Measurements from ENCODE around the gene MPRIP.

Gene MPRIP

DNA sequence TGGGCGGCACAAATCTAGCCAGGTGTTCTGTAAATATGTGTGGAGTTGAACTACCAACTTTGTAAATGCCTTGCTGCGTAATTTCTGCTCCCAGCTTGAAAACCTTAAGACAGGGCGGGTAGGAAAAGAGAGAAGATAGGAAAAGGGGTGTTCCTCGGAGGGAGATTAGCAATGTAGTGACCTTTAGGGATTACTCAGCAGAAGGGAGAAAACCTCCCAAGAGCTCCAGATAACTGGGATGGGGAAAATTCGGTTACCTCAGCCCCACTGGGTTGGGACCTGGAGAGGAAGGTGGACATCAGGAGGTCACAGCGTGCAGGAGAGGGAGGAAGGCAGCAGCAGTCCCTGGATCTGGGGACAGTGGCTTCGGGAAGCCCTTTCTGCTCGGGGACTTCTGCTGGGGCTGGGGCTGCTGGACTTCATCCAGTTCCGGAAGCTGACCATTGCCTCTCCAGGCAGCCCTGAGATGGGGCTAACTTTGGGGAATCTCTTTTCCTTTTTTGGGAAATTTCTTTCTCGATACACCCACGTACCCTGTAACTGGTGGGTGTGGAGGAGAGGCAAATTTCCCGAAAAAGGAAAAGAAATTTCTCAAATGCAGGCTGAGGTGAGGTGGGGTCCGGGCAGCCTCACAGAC is 39.2 kb downstream of the MPRIP start:
- no peak for DNase-seq (ENCODE audit: low read depth)
- in situ Hi-C loops (cut with HindIII; ENCODE audit: low sequenced_read_pairs) = loop anchor here (25.0 kb wide), 1 partner anchor 194 kb away; no protein-coding TSS in a partner anchor
- no peak overlapping the region for H3K4me3 ChIP-seq (ENCODE audit: low read depth, low read length)
- TF ChIP-seq, protein P1, sequence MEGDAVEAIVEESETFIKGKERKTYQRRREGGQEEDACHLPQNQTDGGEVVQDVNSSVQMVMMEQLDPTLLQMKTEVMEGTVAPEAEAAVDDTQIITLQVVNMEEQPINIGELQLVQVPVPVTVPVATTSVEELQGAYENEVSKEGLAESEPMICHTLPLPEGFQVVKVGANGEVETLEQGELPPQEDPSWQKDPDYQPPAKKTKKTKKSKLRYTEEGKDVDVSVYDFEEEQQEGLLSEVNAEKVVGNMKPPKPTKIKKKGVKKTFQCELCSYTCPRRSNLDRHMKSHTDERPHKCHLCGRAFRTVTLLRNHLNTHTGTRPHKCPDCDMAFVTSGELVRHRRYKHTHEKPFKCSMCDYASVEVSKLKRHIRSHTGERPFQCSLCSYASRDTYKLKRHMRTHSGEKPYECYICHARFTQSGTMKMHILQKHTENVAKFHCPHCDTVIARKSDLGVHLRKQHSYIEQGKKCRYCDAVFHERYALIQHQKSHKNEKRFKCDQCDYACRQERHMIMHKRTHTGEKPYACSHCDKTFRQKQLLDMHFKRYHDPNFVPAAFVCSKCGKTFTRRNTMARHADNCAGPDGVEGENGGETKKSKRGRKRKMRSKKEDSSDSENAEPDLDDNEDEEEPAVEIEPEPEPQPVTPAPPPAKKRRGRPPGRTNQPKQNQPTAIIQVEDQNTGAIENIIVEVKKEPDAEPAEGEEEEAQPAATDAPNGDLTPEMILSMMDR (IDR thresholded peaks at IDR 0.05; ENCODE audit: low read depth, low read length, missing control alignments) = no peak

DNA sequence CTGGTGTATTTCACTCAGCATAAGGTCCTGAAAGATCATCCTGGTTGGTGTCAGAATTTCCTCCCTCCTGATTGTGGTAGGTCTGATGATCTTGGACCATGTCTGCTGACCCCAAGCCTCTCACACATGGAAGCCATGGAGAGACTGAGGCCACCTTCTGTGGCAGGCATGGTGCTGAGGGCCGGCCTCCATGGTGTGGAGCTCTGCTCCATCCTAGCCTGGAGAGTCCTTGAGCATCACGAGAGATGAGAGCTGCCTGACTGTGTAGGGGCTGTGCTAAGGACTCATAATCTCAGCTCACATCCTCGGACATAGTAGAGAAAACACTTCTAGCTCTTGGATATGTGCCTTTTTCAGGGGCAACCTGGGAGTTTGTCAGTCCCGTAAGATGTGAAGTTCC is 40.6 kb downstream of the MPRIP start:
- TF ChIP-seq, protein P1 (IDR thresholded peaks at IDR 0.05; ENCODE audit: low read depth, low read length, missing control alignments) = no peak
- no peak overlapping the region for H3K4me3 ChIP-seq (ENCODE audit: low read depth, low read length)
- in situ Hi-C loops (cut with HindIII; ENCODE audit: low sequenced_read_pairs) = loop anchor here (25.0 kb wide), 1 partner anchor 196 kb away; no protein-coding TSS in a partner anchor
- DNase-seq (ENCODE audit: low read depth) = no peak

DNA sequence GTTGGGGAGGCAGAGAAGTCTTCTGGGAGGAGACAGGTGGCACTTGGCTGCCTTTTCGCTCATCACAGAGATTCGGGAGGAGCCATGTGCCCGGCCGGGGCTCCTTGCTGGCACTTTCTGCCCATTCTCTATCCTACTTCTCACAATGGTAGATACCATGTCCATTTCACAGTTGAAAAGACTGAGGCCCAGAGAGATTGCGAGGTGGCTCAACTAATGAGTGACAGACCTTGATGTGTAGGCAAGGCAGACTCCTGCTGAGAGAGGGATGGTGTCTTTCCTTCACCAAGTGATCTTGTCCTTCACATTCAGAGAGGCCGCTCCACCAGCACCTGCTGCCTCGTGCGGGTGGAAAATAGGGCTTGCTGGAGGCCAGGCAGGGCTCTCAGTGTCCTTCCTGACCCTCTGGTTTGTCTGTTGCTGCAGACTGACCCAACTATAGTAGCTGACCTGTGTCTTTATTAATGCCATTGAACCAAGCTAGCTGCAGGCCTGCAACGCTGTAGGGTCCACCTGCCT is 42.1 kb downstream of the MPRIP start:
- TF ChIP-seq, protein P1 (IDR thresholded peaks at IDR 0.05; ENCODE audit: low read depth, low read length, missing control alignments) = no peak
- DNase-seq (ENCODE audit: low read depth) = no peak
- in situ Hi-C loops (cut with HindIII; ENCODE audit: low sequenced_read_pairs) = loop anchor here (25.0 kb wide), 1 partner anchor 197 kb away; no protein-coding TSS in a partner anchor
- H3K4me3 ChIP-seq (ENCODE audit: low read depth, low read length) = no peak overlapping the region

DNA sequence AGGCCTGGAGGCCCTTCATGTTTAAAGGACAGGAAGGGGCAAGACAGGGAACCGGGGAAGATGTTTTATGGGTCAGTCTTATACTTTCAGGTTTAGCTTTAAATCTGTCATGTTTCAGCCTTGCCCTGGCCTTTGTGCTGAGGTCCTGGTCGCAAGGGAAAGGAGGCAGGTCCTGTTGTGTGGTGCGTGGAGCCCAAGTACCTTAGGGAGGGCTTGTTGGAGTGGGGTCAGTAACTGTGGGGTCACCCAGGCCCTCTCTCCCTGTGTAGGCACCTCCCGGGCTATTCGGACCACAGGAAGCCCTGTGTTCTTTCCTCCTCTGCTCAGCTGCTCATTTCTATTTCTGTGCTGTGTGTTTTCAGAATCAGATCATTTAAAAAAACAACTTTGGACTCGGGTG is 42.7 kb downstream of the MPRIP start:
- H3K4me3 ChIP-seq (ENCODE audit: low read depth, low read length) = no peak overlapping the region
- DNase-seq (ENCODE audit: low read depth) = no peak
- in situ Hi-C loops (cut with HindIII; ENCODE audit: low sequenced_read_pairs) = loop anchor here (25.0 kb wide), 1 partner anchor 198 kb away; no protein-coding TSS in a partner anchor
- TF ChIP-seq, protein P1 (IDR thresholded peaks at IDR 0.05; ENCODE audit: low read depth, low read length, missing control alignments) = no peak

DNA sequence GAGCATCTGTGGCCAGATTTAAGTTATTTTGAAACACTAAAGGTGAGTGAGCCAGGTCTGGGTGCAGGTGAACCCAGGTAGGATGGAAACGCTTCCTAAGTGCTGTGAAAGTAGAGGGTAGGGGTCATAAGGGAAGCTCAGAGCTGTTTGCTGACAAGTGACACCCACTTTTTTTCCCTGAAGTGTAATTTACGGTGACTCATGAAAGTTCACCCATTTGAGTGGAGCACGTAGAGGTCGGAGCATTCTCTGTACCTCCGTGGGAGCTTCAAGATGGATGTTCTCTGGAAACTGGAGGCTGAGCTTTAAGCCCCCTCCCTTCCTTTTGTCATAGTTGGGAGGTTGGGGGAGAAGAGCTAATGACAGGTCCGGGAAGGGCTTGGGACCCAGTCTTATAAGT is 44.3 kb downstream of the MPRIP start:
- no peak overlapping the region for H3K4me3 ChIP-seq (ENCODE audit: low read depth, low read length)
- TF ChIP-seq, protein P1 (IDR thresholded peaks at IDR 0.05; ENCODE audit: low read depth, low read length, missing control alignments) = no peak
- in situ Hi-C loops (cut with HindIII; ENCODE audit: low sequenced_read_pairs) = loop anchor here (25.0 kb wide), 1 partner anchor 199 kb away; no protein-coding TSS in a partner anchor
- no peak for DNase-seq (ENCODE audit: low read depth)

DNA sequence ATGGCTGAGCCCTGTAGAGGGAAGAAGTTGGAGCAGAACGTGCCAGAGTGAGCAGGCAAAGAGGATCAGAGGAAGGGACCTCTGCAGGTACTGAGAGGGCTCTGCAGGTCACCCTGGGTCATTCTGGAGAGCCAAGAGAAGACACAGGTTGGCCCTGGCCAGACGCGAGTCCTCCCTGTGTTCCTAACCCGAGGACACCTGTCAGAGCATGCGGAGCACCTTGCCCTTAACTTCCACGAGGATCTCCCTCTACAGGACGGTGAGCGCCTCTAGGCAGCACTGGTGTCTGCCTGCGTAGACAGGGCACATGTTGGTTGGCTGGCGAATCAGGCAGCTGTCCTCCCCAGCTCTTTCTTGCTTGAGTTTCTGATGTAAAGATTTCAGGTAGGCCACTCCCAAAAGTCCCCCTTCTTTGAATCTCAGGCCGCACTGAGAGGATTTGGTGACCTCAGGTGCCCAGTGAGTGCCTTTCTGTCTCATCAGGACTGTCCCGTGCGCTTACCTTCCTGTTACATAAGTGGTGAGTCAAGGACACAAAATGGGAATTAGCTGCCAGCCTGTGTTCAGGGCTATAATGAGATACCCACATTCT is 45.3 kb downstream of the MPRIP start:
- DNase-seq (ENCODE audit: low read depth) = no peak
- in situ Hi-C loops (cut with HindIII; ENCODE audit: low sequenced_read_pairs) = loop anchor here (25.0 kb wide), 1 partner anchor 200 kb away; no protein-coding TSS in a partner anchor

More for the DNA sequence above, 45.3 kb downstream of the MPRIP start:
- H3K4me3 ChIP-seq (ENCODE audit: low read depth, low read length) = no peak overlapping the region
- TF ChIP-seq, protein P1 (IDR thresholded peaks at IDR 0.05; ENCODE audit: low read depth, low read length, missing control alignments) = no peak

All from astrocyte of the cerebellum (primary cell).